8988T (cell line): ENCODE data around the gene GALNT1.

Experiments used
- DNase-seq: peaks from one replicate; pipeline ENCODE4 v3.0.0; 2011

GALNT1 gene

GRCh38 chr18:35582899-35583558, 1.5 kb downstream of the GALNT1 start:
- DNase-seq, result no peak

- DNase-seq, result no peak
These were observed 3.2 kb downstream of the GALNT1 start for GRCh38 chr18:35584735-35585134.

GRCh38 chr18:35585608-35586007, 4.1 kb downstream of the GALNT1 start:
- no peak for DNase-seq

GRCh38 chr18:35588122-35588521, 6.6 kb downstream of the GALNT1 start:
- DNase-seq, result no peak

GRCh38 chr18:35588995-35589394, 7.5 kb downstream of the GALNT1 start:
- DNase-seq, result no peak

- no peak for DNase-seq
These were observed 8.0 kb downstream of the GALNT1 start for GRCh38 chr18:35589546-35589945.

GRCh38 chr18:35590935-35591334, 9.4 kb downstream of the GALNT1 start:
- no peak for DNase-seq

GRCh38 chr18:35592298-35592697, 10.8 kb downstream of the GALNT1 start:
- DNase-seq, result no peak

GRCh38 chr18:35593859-35594258, 12.3 kb downstream of the GALNT1 start:
- no peak for DNase-seq

GRCh38 chr18:35597758-35598157, 16.2 kb downstream of the GALNT1 start:
- DNase-seq, result no peak

- no peak for DNase-seq
These were observed 20.8 kb downstream of the GALNT1 start for GRCh38 chr18:35602193-35602820.

- DNase-seq, result no peak
These were observed 21.5 kb downstream of the GALNT1 start for GRCh38 chr18:35603008-35603407.

- no peak for DNase-seq
These were observed 22.0 kb downstream of the GALNT1 start for GRCh38 chr18:35603528-35603927.

- DNase-seq, result no peak
These were observed 22.8 kb downstream of the GALNT1 start for GRCh38 chr18:35604369-35604768.

GRCh38 chr18:35605686-35606417, 24.3 kb downstream of the GALNT1 start:
- DNase-seq, result no peak

- DNase-seq, result no peak
These were observed 27.7 kb downstream of the GALNT1 start for GRCh38 chr18:35609236-35609635.

GRCh38 chr18:35610089-35610488, 28.5 kb downstream of the GALNT1 start:
- no peak for DNase-seq

- DNase-seq, result no peak
These were observed 29.2 kb downstream of the GALNT1 start for GRCh38 chr18:35610724-35611123.

GRCh38 chr18:35611518-35611917, 30.0 kb downstream of the GALNT1 start:
- DNase-seq, result no peak

GRCh38 chr18:35616074-35616473, 34.5 kb downstream of the GALNT1 start:
- DNase-seq, result no peak

GRCh38 chr18:35616664-35617423, 35.3 kb downstream of the GALNT1 start:
- no peak for DNase-seq

GRCh38 chr18:35617865-35618264, 36.3 kb downstream of the GALNT1 start:
- DNase-seq, result no peak

GRCh38 chr18:35618289-35618688, 36.7 kb downstream of the GALNT1 start:
- DNase-seq, result no peak
